Neural crest cell (in vitro differentiated cells): ENCODE data around the gene NTRK1. TPM values are rescaled to one million over a fixed set of nuclear protein-coding genes. Genes with fewer than 3 reads are reported as not detected.

Experiments
- DNase-seq: peaks from one replicate; pipeline ENCODE4 v3.0.0; 2021; ENCODE audit warnings: low read depth, mixed read lengths, low spot score
- H3K27ac Mint-ChIP-seq: one replicate; pipeline ENCODE4 v1.8.0; 2021; ENCODE audit warnings: mild to moderate bottlenecking, mixed read lengths; ENCODE audit not compliant: unreplicated experiment
- H3K27me3 Mint-ChIP-seq: 2 replicates; pipeline ENCODE4 v1.8.0; 2021; ENCODE audit warnings: low read depth, mild to moderate bottlenecking, mixed read lengths
- H3K36me3 Mint-ChIP-seq: 2 replicates; pipeline ENCODE4 v1.8.0; 2021; ENCODE audit warnings: low read depth, mild to moderate bottlenecking, mixed read lengths
- H3K4me1 Mint-ChIP-seq: 2 replicates; pipeline ENCODE4 v1.8.0; 2021; ENCODE audit warnings: mixed read lengths
- H3K4me3 Mint-ChIP-seq: one replicate; pipeline ENCODE4 v1.8.0; 2021; ENCODE audit warnings: mild to moderate bottlenecking, mixed read lengths
- H3K9me3 Mint-ChIP-seq: 2 replicates; pipeline ENCODE4 v1.8.0; 2021; ENCODE audit warnings: mixed read lengths
- total RNA-seq: library from RNA; stranded (reverse); gene quantifications from 2 replicates; pipeline ENCODE4 v1.2.1, GENCODE V29; 2021
- TF ChIP-seq, protein P1 (sequence below): fragments of 200-600 bp; sonication (generic); conservative IDR thresholded peaks from 2 replicates; pipeline ENCODE4 v1.5.0; 2021; ENCODE audit warnings: antibody characterized with exemption, mild to moderate bottlenecking

Gene NTRK1
- total RNA-seq, 1 donor from 2014 or later: 0.21 TPM

DNA sequence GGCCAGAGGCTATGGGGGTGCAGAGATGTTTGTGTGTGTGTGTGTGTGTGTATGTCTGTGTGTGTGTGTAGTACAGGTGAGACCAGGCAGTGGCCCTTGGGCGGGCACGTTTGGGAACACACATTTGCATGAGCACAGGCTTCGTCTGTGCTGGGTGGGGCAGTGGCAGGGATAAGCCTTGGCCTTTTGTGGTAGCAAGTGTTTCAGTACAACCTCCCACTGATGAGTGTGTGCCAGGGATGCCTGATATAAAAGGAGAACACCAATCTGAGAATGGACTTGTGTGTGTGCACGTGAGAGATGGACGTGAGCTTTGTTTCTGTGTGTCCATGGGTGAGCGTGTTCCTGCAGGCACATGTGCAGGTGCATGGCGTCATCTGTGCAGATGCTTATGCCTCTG, 3.0 kb downstream of the NTRK1 start:
- Mint-ChIP-seq H3K27me3 (peaks cover 59% of the 10 kb centered on the region), H3K9me3 (no peaks in the 10 kb centered on the region), H3K4me1 (peaks cover 38% of the 10 kb centered on the region), H3K4me3 (no peak overlapping the region), H3K36me3 (no peaks in the 10 kb centered on the region), H3K27ac (no peak overlapping the region)
- DNase-seq: no peak
- TF ChIP-seq, protein P1, sequence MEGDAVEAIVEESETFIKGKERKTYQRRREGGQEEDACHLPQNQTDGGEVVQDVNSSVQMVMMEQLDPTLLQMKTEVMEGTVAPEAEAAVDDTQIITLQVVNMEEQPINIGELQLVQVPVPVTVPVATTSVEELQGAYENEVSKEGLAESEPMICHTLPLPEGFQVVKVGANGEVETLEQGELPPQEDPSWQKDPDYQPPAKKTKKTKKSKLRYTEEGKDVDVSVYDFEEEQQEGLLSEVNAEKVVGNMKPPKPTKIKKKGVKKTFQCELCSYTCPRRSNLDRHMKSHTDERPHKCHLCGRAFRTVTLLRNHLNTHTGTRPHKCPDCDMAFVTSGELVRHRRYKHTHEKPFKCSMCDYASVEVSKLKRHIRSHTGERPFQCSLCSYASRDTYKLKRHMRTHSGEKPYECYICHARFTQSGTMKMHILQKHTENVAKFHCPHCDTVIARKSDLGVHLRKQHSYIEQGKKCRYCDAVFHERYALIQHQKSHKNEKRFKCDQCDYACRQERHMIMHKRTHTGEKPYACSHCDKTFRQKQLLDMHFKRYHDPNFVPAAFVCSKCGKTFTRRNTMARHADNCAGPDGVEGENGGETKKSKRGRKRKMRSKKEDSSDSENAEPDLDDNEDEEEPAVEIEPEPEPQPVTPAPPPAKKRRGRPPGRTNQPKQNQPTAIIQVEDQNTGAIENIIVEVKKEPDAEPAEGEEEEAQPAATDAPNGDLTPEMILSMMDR: no peak

DNA sequence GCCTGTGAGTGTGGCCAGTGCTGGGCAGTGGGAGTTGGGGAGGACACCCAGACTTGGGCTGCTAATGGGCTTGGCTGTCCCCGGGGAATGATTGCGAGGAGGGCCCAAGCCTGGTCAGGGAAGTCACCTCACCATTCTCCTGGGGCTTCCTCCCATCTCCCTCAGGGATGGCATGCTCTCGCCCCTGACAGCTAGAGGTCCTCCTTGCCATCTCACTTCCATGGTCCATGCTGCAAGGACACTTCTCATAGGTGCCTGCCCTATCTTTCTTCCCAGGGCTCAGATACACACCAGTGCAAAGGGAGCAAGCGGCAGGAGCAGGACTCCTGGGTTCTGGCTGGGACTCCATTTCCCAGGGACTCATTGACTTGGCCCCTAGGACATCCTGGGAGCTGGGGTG, 4.1 kb downstream of the NTRK1 start:
- no peak overlapping the region for H3K27ac Mint-ChIP-seq
- DNase-seq: no peak
- H3K27me3 Mint-ChIP-seq: peaks cover 53% of the 10 kb centered on the region
- no peaks in the 10 kb centered on the region for H3K36me3 Mint-ChIP-seq
- H3K4me3 Mint-ChIP-seq: no peak overlapping the region
- TF ChIP-seq, protein P1: no peak
- no peaks in the 10 kb centered on the region for H3K9me3 Mint-ChIP-seq
- peaks cover 36% of the 10 kb centered on the region for H3K4me1 Mint-ChIP-seq

DNA sequence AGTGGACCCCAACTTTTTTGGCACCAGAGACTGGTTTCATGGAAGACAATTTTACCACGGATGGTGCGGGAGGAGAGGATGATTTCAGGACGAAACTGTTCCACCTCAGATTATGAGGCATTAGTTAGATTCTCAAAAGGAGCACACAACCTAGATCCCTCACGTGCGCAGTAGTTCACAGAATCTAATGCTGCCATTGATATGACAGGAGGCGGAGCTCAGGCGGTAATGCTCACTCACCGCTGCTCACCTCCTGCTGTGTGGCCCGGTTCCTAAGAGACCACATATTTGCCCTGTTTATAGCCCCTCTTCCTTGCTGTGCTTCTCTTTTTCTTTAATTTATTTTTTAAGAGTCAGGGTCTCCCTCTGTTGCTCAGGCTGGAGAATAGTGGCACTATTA, 4.6 kb downstream of the NTRK1 start:
- TF ChIP-seq, protein P1: no peak
- no peak for DNase-seq
- H3K27me3 Mint-ChIP-seq: peaks cover 48% of the 10 kb centered on the region
- peaks cover 33% of the 10 kb centered on the region for H3K4me1 Mint-ChIP-seq
- H3K36me3 Mint-ChIP-seq: no peaks in the 10 kb centered on the region
- no peak overlapping the region for H3K4me3 Mint-ChIP-seq
- H3K9me3 Mint-ChIP-seq: no peaks in the 10 kb centered on the region
- no peak overlapping the region for H3K27ac Mint-ChIP-seq

DNA sequence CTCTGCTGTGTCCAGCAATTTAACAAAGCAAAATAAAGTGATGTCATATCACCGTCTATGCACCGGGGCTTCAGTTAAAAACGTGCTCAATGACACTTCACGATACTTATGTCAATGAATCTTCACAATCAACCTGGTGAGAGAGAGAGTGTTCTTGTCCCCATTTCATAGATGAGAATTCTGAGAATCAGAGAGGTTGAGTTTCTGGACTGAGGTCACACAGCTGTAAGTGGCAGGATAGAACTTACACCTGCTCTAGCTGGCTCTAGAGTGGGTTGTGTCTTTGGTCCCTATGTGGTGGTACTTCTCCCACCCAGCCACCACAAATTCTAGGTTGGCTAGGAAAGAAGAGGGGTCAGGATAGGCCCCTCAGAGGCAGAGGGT, 5.2 kb downstream of the NTRK1 start:
- TF ChIP-seq, protein P1: no peak
- no peak for DNase-seq
- Mint-ChIP-seq H3K4me1 (peaks cover 30% of the 10 kb centered on the region), H3K27ac (no peak overlapping the region), H3K36me3 (no peaks in the 10 kb centered on the region), H3K27me3 (peaks cover 44% of the 10 kb centered on the region), H3K9me3 (no peaks in the 10 kb centered on the region), H3K4me3 (no peak overlapping the region)

DNA sequence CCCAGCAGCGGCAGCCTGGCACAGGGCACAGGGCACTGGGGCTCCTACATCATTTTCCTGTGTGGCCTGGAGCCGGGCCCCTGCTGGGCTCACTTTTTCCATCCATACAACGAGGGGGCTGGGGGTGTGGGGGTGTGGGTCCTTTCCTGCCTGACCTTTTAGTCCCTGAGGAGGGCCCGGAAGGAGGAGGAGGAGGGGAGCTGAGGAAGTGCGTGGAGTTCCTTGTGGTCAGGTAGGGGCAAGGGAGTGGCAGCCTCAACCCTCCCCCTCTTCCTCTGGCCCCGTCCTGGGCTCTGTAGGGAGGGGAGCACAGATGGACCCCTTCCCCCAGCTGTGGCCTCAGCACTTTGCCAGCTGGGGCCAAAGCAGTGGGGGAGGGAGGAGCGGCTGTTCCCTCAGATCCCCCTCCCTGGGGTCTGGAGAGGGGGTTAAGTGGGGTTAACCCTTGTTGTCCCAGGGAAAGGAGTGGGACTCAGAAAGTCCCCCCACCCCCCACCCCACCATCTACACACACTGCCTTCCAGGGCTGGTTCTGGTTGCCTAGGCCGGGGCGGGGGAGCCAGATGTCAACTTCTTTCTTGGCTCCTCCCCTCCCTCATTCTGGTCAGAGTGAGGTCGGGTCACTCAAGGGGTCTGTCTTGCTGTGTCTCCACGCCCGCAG, 5.7 kb downstream of the NTRK1 start:
- Mint-ChIP-seq H3K27me3 (peaks cover 41% of the 10 kb centered on the region), H3K36me3 (no peaks in the 10 kb centered on the region), H3K27ac (no peak overlapping the region), H3K4me1 (peaks cover 30% of the 10 kb centered on the region), H3K9me3 (no peaks in the 10 kb centered on the region), H3K4me3 (no peak overlapping the region)
- DNase-seq: no peak
- TF ChIP-seq, protein P1: no peak
